ENCODE data around the gene SLC3A2.

DNA sequence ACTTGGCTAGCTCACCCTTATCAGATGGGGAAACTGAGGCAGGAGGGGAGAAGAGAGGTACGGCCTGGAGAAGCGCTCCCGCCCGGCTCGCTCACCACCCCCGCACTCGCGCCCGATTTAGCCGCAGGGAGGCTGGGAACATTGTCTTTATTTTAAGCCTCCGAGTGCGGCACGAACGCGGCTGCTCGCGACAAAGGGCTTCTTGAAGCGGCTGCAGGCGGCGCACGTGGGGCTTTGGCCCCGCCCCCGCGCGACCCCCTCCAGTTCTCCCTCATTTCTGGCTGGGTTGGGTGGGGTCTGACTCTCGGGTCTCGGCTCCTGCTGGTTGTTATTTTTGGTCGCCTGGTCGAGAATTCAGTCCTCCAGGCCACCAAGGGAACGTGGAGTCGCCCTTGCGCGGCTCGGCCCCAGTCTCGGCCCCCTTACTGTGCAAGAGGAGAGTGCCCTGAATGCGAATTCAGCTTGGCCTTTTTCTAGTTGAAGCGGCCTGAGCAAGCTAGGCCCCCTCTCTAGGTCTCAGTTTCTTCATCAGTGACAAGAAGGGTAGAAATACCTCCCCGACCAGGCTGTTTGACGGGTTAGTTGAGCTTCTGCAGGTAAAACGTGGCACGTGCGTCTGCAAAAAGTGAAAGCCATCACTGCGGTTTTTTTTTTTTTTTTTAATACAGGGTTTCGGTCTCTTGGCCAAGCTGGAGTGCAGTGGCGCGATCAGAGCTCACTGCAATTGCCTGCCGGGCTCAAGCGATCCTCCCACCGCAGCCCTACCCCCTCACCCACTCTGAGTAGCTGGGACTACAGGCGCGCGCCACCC lies 43.1 kb downstream of the SLC3A2 start:
- TF ChIP-seq EZH2phosphoT487 (IDR thresholded peaks at IDR 0.05; ENCODE audit: borderline replicate concordance, low read depth, low read length), result no peak
- TF ChIP-seq, protein P1, sequence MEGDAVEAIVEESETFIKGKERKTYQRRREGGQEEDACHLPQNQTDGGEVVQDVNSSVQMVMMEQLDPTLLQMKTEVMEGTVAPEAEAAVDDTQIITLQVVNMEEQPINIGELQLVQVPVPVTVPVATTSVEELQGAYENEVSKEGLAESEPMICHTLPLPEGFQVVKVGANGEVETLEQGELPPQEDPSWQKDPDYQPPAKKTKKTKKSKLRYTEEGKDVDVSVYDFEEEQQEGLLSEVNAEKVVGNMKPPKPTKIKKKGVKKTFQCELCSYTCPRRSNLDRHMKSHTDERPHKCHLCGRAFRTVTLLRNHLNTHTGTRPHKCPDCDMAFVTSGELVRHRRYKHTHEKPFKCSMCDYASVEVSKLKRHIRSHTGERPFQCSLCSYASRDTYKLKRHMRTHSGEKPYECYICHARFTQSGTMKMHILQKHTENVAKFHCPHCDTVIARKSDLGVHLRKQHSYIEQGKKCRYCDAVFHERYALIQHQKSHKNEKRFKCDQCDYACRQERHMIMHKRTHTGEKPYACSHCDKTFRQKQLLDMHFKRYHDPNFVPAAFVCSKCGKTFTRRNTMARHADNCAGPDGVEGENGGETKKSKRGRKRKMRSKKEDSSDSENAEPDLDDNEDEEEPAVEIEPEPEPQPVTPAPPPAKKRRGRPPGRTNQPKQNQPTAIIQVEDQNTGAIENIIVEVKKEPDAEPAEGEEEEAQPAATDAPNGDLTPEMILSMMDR (conservative IDR thresholded peaks at IDR 0.05; ENCODE audit: low read length), result no peak
